Psoas muscle (tissue), 8 donors: ENCODE data around the gene IRF2BP1. TPM values are rescaled to one million over a fixed set of nuclear protein-coding genes. Genes with fewer than 3 reads are reported as not detected.

ENCODE experiments used
- ATAC-seq, 4 donors: fragments of 200-7000 bp; cut with Tn5 transposase; one replicate each; pipeline ENCODE4 v1.9.1; 2020; ENCODE audit warnings: moderate library complexity in 3 of 4, mild to moderate bottlenecking in 2 of 4
- DNase-seq, 2 donors: peaks; one replicate each; pipeline ENCODE4 v3.0.0-alpha.2; 2020
- H3K27ac ChIP-seq: fragments of 200-600 bp; one replicate; pipeline ENCODE4 v1.8.0; 2022
- H3K27me3 ChIP-seq, 3 donors: fragments of 200-600 bp in 1 of 3; one replicate each; pipeline versions ENCODE4 v1.6.1 to v1.8.0; 2013 to 2022; ENCODE audit warnings: low read length in 2 of 3, mild to moderate bottlenecking in 2 of 3, moderate library complexity in 1 of 3; ENCODE audit not compliant: insufficient read depth in 3 of 3
- H3K36me3 ChIP-seq, 2 donors: fragments of 200-600 bp in 1 of 2; one replicate each; pipeline versions ENCODE4 v1.6.1 to v1.8.0; 2013 to 2022; ENCODE audit warnings: low read depth in 1 of 2, mild to moderate bottlenecking in 1 of 2, moderate library complexity in 1 of 2; ENCODE audit not compliant: insufficient read depth in 1 of 2
- H3K4me1 ChIP-seq: fragments of 200-600 bp; one replicate; pipeline ENCODE4 v1.8.0; 2022
- H3K4me3 ChIP-seq: fragments of 200-600 bp; one replicate; pipeline ENCODE4 v1.8.0; 2022; ENCODE audit warnings: mild to moderate bottlenecking
- H3K9me3 ChIP-seq: fragments of 200-600 bp; one replicate; pipeline ENCODE4 v1.8.0; 2022
- WGBS, 3 donors: extraction: QIAGEN DNeasy Blood & Tissue Kit; methylation state at CpG; one replicate each; pipeline versions ENCODE4 v1.1.6 to v1.1.7; 2013; 5-methylcytosine and 5-hydroxymethylcytosine counted together
- intact Hi-C, 2 donors: fragments of 100-400 bp; cut with DNase I; formaldehyde crosslinking; loops; one replicate each; pipeline versions ENCODE4 v1.11.0 to v1.14.2; 2022
- polyA plus RNA-seq, 3 donors: library from polyadenylated mRNA; stranded (reverse); fragments of 200-250 nt; gene quantifications; one replicate each; pipeline ENCODE4 v1.2.3, GENCODE V29; 2013
- total RNA-seq, 4 donors: library from RNA; stranded (reverse); fragmentation: NEBNext Ultra II Directional in 2 of 4; extraction: Animal tissue kit (Norgen Biotek cat#: 25700) in 2 of 4; gene quantifications; one replicate each; pipeline versions ENCODE4 v1.2.1 to v1.2.4, GENCODE V29; 2021 to 2023
- TF ChIP-seq, protein P1 (sequence below): fragments of 200-600 bp; IDR thresholded peaks from one replicate; pipeline ENCODE4 v1.8.0; 2022; ENCODE audit warnings: antibody characterized with exemption
- donor health status: healthy with polysubstance abuse.
- donor health status: DM: no; HTN: no; CAD: no; lungs with moderate emphysema.
- donor health status: Bipolar disorder and iron deficiency.
- donor health status: healthy.
- donor health status: DM: yes; HTN: yes; CAD: no.
- donor health status: DM: no; HTN: no; CAD: no.
- donor health status: DM: no; HTN: no; CAD: no.
- donor health status: DM: yes; HTN: yes; CAD: no.

Gene IRF2BP1
- total and polyA plus RNA-seq, 7 donors: 12.6 to 25.4 (median 17.6) TPM

GRCh38 chr19:45886427-45887199, 672 bp upstream of the IRF2BP1 start:
- TF ChIP-seq, protein P1, sequence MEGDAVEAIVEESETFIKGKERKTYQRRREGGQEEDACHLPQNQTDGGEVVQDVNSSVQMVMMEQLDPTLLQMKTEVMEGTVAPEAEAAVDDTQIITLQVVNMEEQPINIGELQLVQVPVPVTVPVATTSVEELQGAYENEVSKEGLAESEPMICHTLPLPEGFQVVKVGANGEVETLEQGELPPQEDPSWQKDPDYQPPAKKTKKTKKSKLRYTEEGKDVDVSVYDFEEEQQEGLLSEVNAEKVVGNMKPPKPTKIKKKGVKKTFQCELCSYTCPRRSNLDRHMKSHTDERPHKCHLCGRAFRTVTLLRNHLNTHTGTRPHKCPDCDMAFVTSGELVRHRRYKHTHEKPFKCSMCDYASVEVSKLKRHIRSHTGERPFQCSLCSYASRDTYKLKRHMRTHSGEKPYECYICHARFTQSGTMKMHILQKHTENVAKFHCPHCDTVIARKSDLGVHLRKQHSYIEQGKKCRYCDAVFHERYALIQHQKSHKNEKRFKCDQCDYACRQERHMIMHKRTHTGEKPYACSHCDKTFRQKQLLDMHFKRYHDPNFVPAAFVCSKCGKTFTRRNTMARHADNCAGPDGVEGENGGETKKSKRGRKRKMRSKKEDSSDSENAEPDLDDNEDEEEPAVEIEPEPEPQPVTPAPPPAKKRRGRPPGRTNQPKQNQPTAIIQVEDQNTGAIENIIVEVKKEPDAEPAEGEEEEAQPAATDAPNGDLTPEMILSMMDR: no peak
- intact Hi-C loops: loop anchor here in 1 of 2 donors (5.0 kb wide), 1 partner anchor 111 kb away; the partner anchor contains the start of gene CCDC61
- Histone ChIP-seq H3K27me3 (no peaks in the 10 kb centered on the region), H3K9me3 (no peaks in the 10 kb centered on the region), H3K4me1 (peaks cover 29% of the 10 kb centered on the region), H3K4me3 (peak overlapping the region; percentile 87), H3K27ac (peak overlapping the region; percentile 86), H3K36me3 (peaks cover 0 to 25% of the 10 kb centered on the region in 2 donors)
- peak; percentile 89 to 94 for DNase-seq
- WGBS, 3 donors: 0 to 2% (median 1%) methylated on average over 31 to 32 of the region's 32 CpGs
- peak; percentile 89 to 94 (median 90) for ATAC-seq

GRCh38 chr19:45884682-45885555, 1.0 kb downstream of the IRF2BP1 start:
- 46 to 51% (median 49%) methylated on average over 66 to 72 of the region's 72 CpGs for WGBS, 3 donors
- Histone ChIP-seq H3K36me3 (peaks cover 0 to 23% of the 10 kb centered on the region in 2 donors), H3K9me3 (no peaks in the 10 kb centered on the region), H3K27ac (peak overlapping the region; percentile 86), H3K27me3 (no peaks in the 10 kb centered on the region), H3K4me1 (peaks cover 29% of the 10 kb centered on the region), H3K4me3 (peak overlapping the region; percentile 87)
- ATAC-seq (no peak), DNase-seq (peak in 1 of 2 donors; percentile 62)
- intact Hi-C loops: loop anchor here (2.0 to 5.0 kb wide), 2 partner anchors 20 to 112 kb away; partner anchors contain the start of genes CCDC61 (in 1 of the 2) and FOXA3 (in 1 of the 2)
- TF ChIP-seq, protein P1: no peak

DNA sequence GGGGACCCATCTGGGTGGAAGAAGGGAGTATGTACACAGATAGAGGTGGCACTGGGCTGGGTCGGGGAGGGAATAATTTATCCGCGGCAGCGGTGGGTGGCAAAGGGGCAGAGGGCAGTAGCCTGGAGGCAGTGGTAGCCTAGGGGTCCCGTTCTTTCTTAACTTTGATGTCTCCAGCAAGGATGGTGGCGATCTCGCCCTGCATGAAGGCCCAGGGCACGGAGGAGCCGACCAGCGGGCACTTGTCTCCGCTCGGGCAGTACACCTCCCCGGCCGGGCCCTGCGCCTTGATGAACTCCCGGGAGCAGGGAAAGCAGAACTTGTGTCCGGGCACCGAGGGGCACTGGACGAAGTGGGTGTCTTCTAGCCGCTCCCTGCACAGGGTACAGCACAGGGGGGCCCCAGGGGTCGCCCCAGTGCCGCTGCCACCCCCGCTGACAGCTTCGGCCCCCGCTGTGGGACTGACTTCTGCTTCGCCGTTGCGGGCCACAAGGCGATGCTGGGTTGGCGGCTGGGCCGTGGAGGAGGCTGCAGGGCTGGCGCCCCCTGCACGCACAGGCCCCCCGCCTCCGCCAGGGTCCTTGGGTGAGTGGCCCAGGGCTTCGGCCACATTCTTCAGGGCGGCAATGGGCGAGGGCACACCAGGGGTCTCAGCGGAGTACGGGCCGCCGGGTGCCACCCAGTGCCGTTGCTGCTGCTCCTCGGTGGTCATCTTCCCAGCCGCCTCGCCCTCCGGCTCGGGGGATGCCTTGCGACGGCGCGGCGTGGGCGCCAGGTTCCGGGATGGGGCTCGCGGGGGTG, 1.9 kb downstream of the IRF2BP1 start:
- peaks cover 0 to 17% of the 10 kb centered on the region in 2 donors for H3K36me3 ChIP-seq
- peak overlapping the region; percentile 87 for H3K4me3 ChIP-seq
- no peaks in the 10 kb centered on the region for H3K9me3 ChIP-seq
- H3K27me3 ChIP-seq: no peaks in the 10 kb centered on the region
- WGBS, 3 donors: 85 to 89% (median 87%) methylated on average over 50 to 57 of the region's 57 CpGs
- H3K27ac ChIP-seq: peak overlapping the region; percentile 86
- DNase-seq (no peak), ATAC-seq (no peak)
- TF ChIP-seq, protein P1: no peak
- intact Hi-C loops: loop anchor here in 1 of 2 donors (1.0 to 2.0 kb wide), 2 partner anchors 19 to 67 kb away; partner anchors contain the start of gene FOXA3
- peaks cover 29% of the 10 kb centered on the region for H3K4me1 ChIP-seq

DNA sequence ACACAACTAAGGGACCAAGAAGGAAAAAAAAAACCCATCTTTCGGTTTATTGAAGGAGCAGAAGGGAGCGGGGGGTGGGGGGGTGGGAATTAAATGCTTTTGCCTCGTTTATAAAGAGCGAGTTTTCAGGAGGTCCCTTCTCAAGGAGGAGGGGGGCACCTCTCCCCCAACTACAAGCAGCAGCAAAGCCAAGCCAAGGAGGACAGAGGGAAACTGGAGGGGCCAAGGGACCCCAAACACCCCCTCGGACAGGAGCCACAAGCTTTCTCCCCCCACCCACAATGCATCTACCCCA, 2.4 kb downstream of the IRF2BP1 start:
- intact Hi-C loops: loop anchor here in 1 of 2 donors (1.0 kb wide), 1 partner anchor 66 kb away; no protein-coding TSS in a partner anchor

More for the DNA sequence above, 2.4 kb downstream of the IRF2BP1 start:
- peaks cover 0 to 17% of the 10 kb centered on the region in 2 donors for H3K36me3 ChIP-seq
- H3K4me3 ChIP-seq: peak overlapping the region; percentile 87
- H3K27ac ChIP-seq: peak overlapping the region; percentile 51
- H3K9me3 ChIP-seq: no peaks in the 10 kb centered on the region
- peaks cover 0 to under 1% (median 0%) of the 10 kb centered on the region in 3 donors for H3K27me3 ChIP-seq
- TF ChIP-seq, protein P1: no peak
- no peak for DNase-seq
- peaks cover 29% of the 10 kb centered on the region for H3K4me1 ChIP-seq
- WGBS, 3 donors: 33 to 44% (median 42%) methylated on average over 5 of the region's 5 CpGs
- no peak for ATAC-seq
